GM21717 (cell line): ENCODE data around the gene ZBTB7A.
A peak's percentile ranks its signal among the peaks of the same experiment; 100 is the strongest.
"Not testable (repeated sequence)": the region's sequence is repeated elsewhere in the genome, so short reads cannot be mapped to it uniquely, and the experiment has no call there.

Experiments used
- ATAC-seq: cut with Tn5 transposase; IDR thresholded peaks from one replicate; pipeline ENCODE4 v1.9.1; 2021; ENCODE audit warnings: mild to moderate bottlenecking, moderate library complexity; ENCODE audit not compliant: unreplicated experiment

Gene ZBTB7A

GRCh38 chr19:4018775-4019504, 47.8 kb downstream of the ZBTB7A start:
- ATAC-seq: no peak

GRCh38 chr19:4018140-4018613, 48.5 kb downstream of the ZBTB7A start:
- no peak for ATAC-seq

- no peak for ATAC-seq
Measured at GRCh38 chr19:4016903-4017638, 49.6 kb downstream of the ZBTB7A start.

GRCh38 chr19:4016486-4016885, 50.2 kb downstream of the ZBTB7A start:
- no peak for ATAC-seq

GRCh38 chr19:4015705-4016402, 50.8 kb downstream of the ZBTB7A start:
- ATAC-seq: no peak

- ATAC-seq: no peak
Measured at GRCh38 chr19:4014541-4015491, 51.9 kb downstream of the ZBTB7A start.

- no peak for ATAC-seq
Measured at GRCh38 chr19:4013886-4014540, 52.7 kb downstream of the ZBTB7A start.

GRCh38 chr19:4012975-4013634, 53.6 kb downstream of the ZBTB7A start:
- no peak for ATAC-seq

GRCh38 chr19:4012092-4012974, 54.4 kb downstream of the ZBTB7A start:
- no peak for ATAC-seq

- ATAC-seq: not testable (repeated sequence)
Measured at GRCh38 chr19:4011430-4011829, 55.3 kb downstream of the ZBTB7A start.

GRCh38 chr19:4010808-4011110, 55.9 kb downstream of the ZBTB7A start:
- no peak for ATAC-seq

- no peak for ATAC-seq
Measured at GRCh38 chr19:4009990-4010807, 56.5 kb downstream of the ZBTB7A start.

- ATAC-seq: no peak
Measured at GRCh38 chr19:4007836-4008539, 58.7 kb downstream of the ZBTB7A start.

- ATAC-seq: peak; percentile 64
Measured at GRCh38 chr19:4007021-4007835, 59.5 kb downstream of the ZBTB7A start, which contains the start of gene PIAS4. PIAS4 (plus strand) TSS chr19:4007736; CDS start chr19:4007761, 25 bp downstream.

GRCh38 chr19:4005436-4005835, 61.3 kb downstream of the ZBTB7A start:
- not testable (repeated sequence) for ATAC-seq

- not testable (repeated sequence) for ATAC-seq
Measured at GRCh38 chr19:4000798-4001197, 65.9 kb downstream of the ZBTB7A start.
